HEK293 (cell line): ENCODE results near the gene G6PD.
A peak's percentile ranks its signal among the peaks of the same experiment; 100 is the strongest.

ENCODE experiments used
- CTCF ChIA-PET: fragments of 350-600 bp; formaldehyde crosslinking; extraction: SDS; loops from one replicate; lab custom pipeline; 2021; ENCODE audit warnings: antibody characterized with exemption; lab: Yijun Ruan, JAX
- POLR2A ChIA-PET: fragments of 300-600 bp; formaldehyde crosslinking; extraction: SDS; loops from one replicate; lab custom pipeline; 2020; ENCODE audit warnings: antibody characterized with exemption, inconsistent platforms; lab: Yijun Ruan, JAX
- H3K27ac ChIP-seq: fragments of 200-500 bp; sonication (Bioruptor generic); 2 replicates; pipeline ENCODE4 v1.5.1; 2014; ENCODE audit warnings: low read depth, low read length, control low read depth, inconsistent platforms; ENCODE audit errors: extremely low read depth
- H3K36me3 ChIP-seq, 2 experiments: fragments of 200-500 bp in 1 of 2; sonication (Bioruptor generic) in 1 of 2; 1 replicate in 1 of 2; 2 replicates in 1 of 2; pipeline ENCODE4 v1.5.1; 2014 to 2017; ENCODE audit warnings: inconsistent platforms in 2 of 2, low read length in 2 of 2; ENCODE audit not compliant: control insufficient read depth in 2 of 2, insufficient read depth in 1 of 2
- H3K4me1 ChIP-seq: fragments of 200-500 bp; sonication (Bioruptor generic); 2 replicates; pipeline ENCODE4 v1.5.1; 2014; ENCODE audit warnings: mild to moderate bottlenecking, low read length, inconsistent platforms; ENCODE audit not compliant: control insufficient read depth, insufficient read depth
- H3K4me3 ChIP-seq: 2 replicates; pipeline ENCODE4 v1.5.1; 2011; ENCODE audit warnings: low read depth, mild to moderate bottlenecking, control low read depth, low read length, moderate library complexity
- H3K9me3 ChIP-seq: fragments of 200-500 bp; sonication (Bioruptor generic); 2 replicates; pipeline ENCODE4 v1.5.1; 2014; ENCODE audit warnings: low read depth, low read length, inconsistent platforms; ENCODE audit not compliant: control insufficient read depth, insufficient read depth
- ATF2 ChIP-seq: fragments of 450-650 bp; formaldehyde crosslinking; IDR thresholded peaks from 2 replicates; pipeline ENCODE4 v1.5.1; 2016; ENCODE audit warnings: missing biosample characterization, missing genetic modification characterization, low read depth
- GLIS1 ChIP-seq: fragments of 450-650 bp; formaldehyde crosslinking; IDR thresholded peaks from 2 replicates; pipeline ENCODE4 v1.5.1; 2016; ENCODE audit warnings: missing biosample characterization, missing genetic modification characterization
- GLIS2 ChIP-seq: fragments of 450-650 bp; formaldehyde crosslinking; IDR thresholded peaks from 2 replicates; pipeline ENCODE4 v1.5.1; 2016; ENCODE audit warnings: missing biosample characterization, missing genetic modification characterization
- INSM2 ChIP-seq: fragments of 450-650 bp; formaldehyde crosslinking; IDR thresholded peaks from 2 replicates; pipeline ENCODE4 v1.5.1; 2016; ENCODE audit warnings: missing biosample characterization, missing genetic modification characterization
- ZBTB17 ChIP-seq: fragments of 450-650 bp; formaldehyde crosslinking; IDR thresholded peaks from 2 replicates; pipeline ENCODE4 v1.5.1; 2016; ENCODE audit warnings: missing biosample characterization, missing genetic modification characterization
- ZFP37 ChIP-seq: fragments of 450-650 bp; formaldehyde crosslinking; IDR thresholded peaks from 2 replicates; pipeline ENCODE4 v1.5.1; 2016; ENCODE audit warnings: missing biosample characterization, missing genetic modification characterization
- ZIC2 ChIP-seq: fragments of 450-650 bp; formaldehyde crosslinking; IDR thresholded peaks from 2 replicates; pipeline ENCODE4 v1.5.1; 2016; ENCODE audit warnings: missing biosample characterization, missing genetic modification characterization
- ZNF138 ChIP-seq: fragments of 450-650 bp; formaldehyde crosslinking; IDR thresholded peaks from 2 replicates; pipeline ENCODE4 v1.5.1; 2016; ENCODE audit warnings: missing biosample characterization, missing genetic modification characterization, borderline replicate concordance
- ZNF140 ChIP-seq: fragments of 450-650 bp; formaldehyde crosslinking; IDR thresholded peaks from 2 replicates; pipeline ENCODE4 v1.5.1; 2016; ENCODE audit warnings: missing biosample characterization, missing genetic modification characterization
- ZNF146 ChIP-seq: fragments of 450-650 bp; formaldehyde crosslinking; IDR thresholded peaks from 2 replicates; pipeline ENCODE4 v1.5.1; 2016; ENCODE audit warnings: missing biosample characterization, missing genetic modification characterization
- ZNF16 ChIP-seq: fragments of 450-650 bp; formaldehyde crosslinking; IDR thresholded peaks from 2 replicates; pipeline ENCODE4 v1.5.1; 2016; ENCODE audit warnings: low read depth, missing biosample characterization, missing genetic modification characterization
- ZNF239 ChIP-seq: fragments of 450-650 bp; formaldehyde crosslinking; IDR thresholded peaks from 2 replicates; pipeline ENCODE4 v1.5.1; 2016; ENCODE audit warnings: missing biosample characterization, missing genetic modification characterization
- ZNF24 ChIP-seq: fragments of 450-650 bp; formaldehyde crosslinking; IDR thresholded peaks from 2 replicates; pipeline ENCODE4 v1.5.1; 2016; ENCODE audit warnings: missing biosample characterization, missing genetic modification characterization
- ZNF366 ChIP-seq: fragments of 450-650 bp; formaldehyde crosslinking; conservative IDR thresholded peaks from 2 replicates; pipeline ENCODE4 v1.5.1; 2016; ENCODE audit warnings: missing biosample characterization, missing genetic modification characterization
- ZNF473 ChIP-seq: fragments of 450-650 bp; formaldehyde crosslinking; IDR thresholded peaks from 2 replicates; pipeline ENCODE4 v1.5.1; 2017; ENCODE audit warnings: missing biosample characterization, missing genetic modification characterization
- ZNF558 ChIP-seq: fragments of 450-650 bp; formaldehyde crosslinking; IDR thresholded peaks from 2 replicates; pipeline ENCODE4 v1.5.1; 2016; ENCODE audit warnings: missing biosample characterization, missing genetic modification characterization
- ZNF571 ChIP-seq: fragments of 450-650 bp; formaldehyde crosslinking; IDR thresholded peaks from 2 replicates; pipeline ENCODE4 v1.5.0; 2017; ENCODE audit warnings: missing biosample characterization, missing genetic modification characterization
- ZNF624 ChIP-seq: fragments of 450-650 bp; formaldehyde crosslinking; IDR thresholded peaks from 2 replicates; pipeline ENCODE4 v1.5.1; 2017; ENCODE audit warnings: missing biosample characterization, missing genetic modification characterization
- ZNF701 ChIP-seq: fragments of 450-650 bp; formaldehyde crosslinking; IDR thresholded peaks from 2 replicates; pipeline ENCODE4 v1.5.1; 2016; ENCODE audit warnings: missing biosample characterization, missing genetic modification characterization
- ZNF768 ChIP-seq: fragments of 450-650 bp; formaldehyde crosslinking; IDR thresholded peaks from 2 replicates; pipeline ENCODE4 v1.5.1; 2018; ENCODE audit warnings: missing biosample characterization, mild to moderate bottlenecking, missing genetic modification characterization
- ZNF843 ChIP-seq: fragments of 450-650 bp; formaldehyde crosslinking; IDR thresholded peaks from 2 replicates; pipeline ENCODE4 v1.5.1; 2016; ENCODE audit warnings: missing biosample characterization, missing genetic modification characterization
- TF ChIP-seq, protein P1 (sequence below): fragments of 450-650 bp; IDR thresholded peaks from 2 replicates; pipeline ENCODE4 v1.5.1; 2018; ENCODE audit warnings: missing biosample characterization, mild to moderate bottlenecking, missing genetic modification characterization

G6PD gene

DNA sequence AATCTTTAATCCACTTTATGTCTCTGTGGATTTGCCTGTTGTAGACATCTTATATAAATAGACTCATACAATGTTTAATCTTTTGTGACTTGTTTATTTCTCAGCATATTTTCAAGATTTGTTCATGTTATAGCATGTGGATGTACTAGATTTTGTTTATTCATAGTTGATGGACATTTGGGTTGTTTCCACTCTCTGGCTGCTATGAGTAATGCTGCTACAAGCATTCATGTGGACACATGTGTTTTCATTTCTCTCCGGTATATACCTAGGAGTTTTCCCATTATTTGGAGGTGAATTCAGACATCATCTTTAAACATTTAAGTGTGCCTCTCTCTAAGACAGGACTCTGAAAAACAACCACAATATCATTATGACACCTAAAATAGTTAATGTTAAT lies 3.1 kb upstream of the G6PD start:
- POLR2A ChIA-PET = no interaction called here

GRCh38 chrX:154548028-154548316 lies 1.3 kb upstream of the G6PD start:
- Histone ChIP-seq H3K27ac (peak overlapping the region; percentile 96), H3K9me3 (no peaks in the 10 kb centered on the region), H3K4me1 (no peaks in the 10 kb centered on the region; the same call in 1 of the 2 replicates), H3K36me3 (peaks cover 5 to 27% of the 10 kb centered on the region in 2 experiments; a peak in 2 of 3 replicates), H3K4me3 (peak overlapping the region; percentile 63)
- TF ChIP-seq ATF2 (tag by site-specific recombination) = no peak
- TF ChIP-seq ZBTB17 (tag by site-specific recombination) = peak; percentile 97
- ChIA-PET CTCF (interaction anchor here (0.6 to 0.7 kb wide), 2 partner anchors 52 to 174 kb away, joined by 3 read pairs; partner anchors contain the start of gene FLNA), POLR2A (interaction anchor here (0.9 to 1.5 kb wide), 3 partner anchors 136 to 177 kb away, joined by 3 to 4 read pairs (median 4); partner anchors contain the start of gene TAFAZZIN)

More for the DNA sequence above, 3.1 kb upstream of the G6PD start:
- H3K4me3 ChIP-seq = no peak overlapping the region
- TF ChIP-seq, protein P1, sequence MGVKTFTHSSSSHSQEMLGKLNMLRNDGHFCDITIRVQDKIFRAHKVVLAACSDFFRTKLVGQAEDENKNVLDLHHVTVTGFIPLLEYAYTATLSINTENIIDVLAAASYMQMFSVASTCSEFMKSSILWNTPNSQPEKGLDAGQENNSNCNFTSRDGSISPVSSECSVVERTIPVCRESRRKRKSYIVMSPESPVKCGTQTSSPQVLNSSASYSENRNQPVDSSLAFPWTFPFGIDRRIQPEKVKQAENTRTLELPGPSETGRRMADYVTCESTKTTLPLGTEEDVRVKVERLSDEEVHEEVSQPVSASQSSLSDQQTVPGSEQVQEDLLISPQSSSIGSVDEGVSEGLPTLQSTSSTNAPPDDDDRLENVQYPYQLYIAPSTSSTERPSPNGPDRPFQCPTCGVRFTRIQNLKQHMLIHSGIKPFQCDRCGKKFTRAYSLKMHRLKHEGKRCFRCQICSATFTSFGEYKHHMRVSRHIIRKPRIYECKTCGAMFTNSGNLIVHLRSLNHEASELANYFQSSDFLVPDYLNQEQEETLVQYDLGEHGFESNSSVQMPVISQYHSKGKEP = no peak
- TF ChIP-seq ZIC2 (tag by site-specific recombination) = no peak
- TF ChIP-seq ZNF138 (tag by site-specific recombination) = no peak
- TF ChIP-seq GLIS2 (tag by site-specific recombination) = no peak
- TF ChIP-seq ZNF16 (tag by site-specific recombination) = no peak
- TF ChIP-seq ZNF140 = no peak
- no peak for TF ChIP-seq GLIS1 (tag by site-specific recombination)
- TF ChIP-seq ZNF558 (tag by site-specific recombination) = no peak
- TF ChIP-seq ZNF473 (tag by site-specific recombination) = no peak
- no peak for TF ChIP-seq ZNF624
- no peak for TF ChIP-seq ZFP37
- TF ChIP-seq ZNF24 (tag by site-specific recombination) = no peak
- TF ChIP-seq ZNF768 (tag by site-specific recombination) = no peak
- no peak for TF ChIP-seq ZNF843 (tag by site-specific recombination)
- no peak for TF ChIP-seq INSM2 (tag by site-specific recombination)
- no peak for TF ChIP-seq ZNF701 (tag by site-specific recombination)
- no peak for TF ChIP-seq ZNF366 (tag by site-specific recombination)
- TF ChIP-seq ZNF239 = no peak
- no peak for TF ChIP-seq ZNF571 (tag by site-specific recombination)
- no peak for TF ChIP-seq ZNF146 (tag by site-specific recombination)
- H3K27ac ChIP-seq = no peak overlapping the region
- H3K36me3 ChIP-seq = peaks cover 5 to 30% of the 10 kb centered on the region in 2 experiments; a peak in 2 of 3 replicates
- H3K9me3 ChIP-seq = no peaks in the 10 kb centered on the region
- CTCF ChIA-PET = interaction anchor here (0.7 kb wide), 1 partner anchor 1184 kb away, joined by 3 read pairs; no protein-coding TSS in a partner anchor
- no peaks in the 10 kb centered on the region; the same call in 1 of the 2 replicates for H3K4me1 ChIP-seq
